AG10803 (cell line): Measurements from ENCODE around the gene ALPL.

Experiments used
- DNase-seq: peaks from one replicate; pipeline ENCODE4 v3.0.0; 2010; ENCODE audit warnings: low read depth
- H3K4me3 ChIP-seq: 2 replicates; pipeline ENCODE4 v1.5.1; 2011; ENCODE audit warnings: mild to moderate bottlenecking, low read length, control low read depth
- TF ChIP-seq, protein P1 (sequence below): conservative IDR thresholded peaks from 2 replicates; pipeline ENCODE4 v1.5.1; 2011; ENCODE audit warnings: mild to moderate bottlenecking, low read length, control low read depth, inconsistent platforms

The ALPL gene

DNA sequence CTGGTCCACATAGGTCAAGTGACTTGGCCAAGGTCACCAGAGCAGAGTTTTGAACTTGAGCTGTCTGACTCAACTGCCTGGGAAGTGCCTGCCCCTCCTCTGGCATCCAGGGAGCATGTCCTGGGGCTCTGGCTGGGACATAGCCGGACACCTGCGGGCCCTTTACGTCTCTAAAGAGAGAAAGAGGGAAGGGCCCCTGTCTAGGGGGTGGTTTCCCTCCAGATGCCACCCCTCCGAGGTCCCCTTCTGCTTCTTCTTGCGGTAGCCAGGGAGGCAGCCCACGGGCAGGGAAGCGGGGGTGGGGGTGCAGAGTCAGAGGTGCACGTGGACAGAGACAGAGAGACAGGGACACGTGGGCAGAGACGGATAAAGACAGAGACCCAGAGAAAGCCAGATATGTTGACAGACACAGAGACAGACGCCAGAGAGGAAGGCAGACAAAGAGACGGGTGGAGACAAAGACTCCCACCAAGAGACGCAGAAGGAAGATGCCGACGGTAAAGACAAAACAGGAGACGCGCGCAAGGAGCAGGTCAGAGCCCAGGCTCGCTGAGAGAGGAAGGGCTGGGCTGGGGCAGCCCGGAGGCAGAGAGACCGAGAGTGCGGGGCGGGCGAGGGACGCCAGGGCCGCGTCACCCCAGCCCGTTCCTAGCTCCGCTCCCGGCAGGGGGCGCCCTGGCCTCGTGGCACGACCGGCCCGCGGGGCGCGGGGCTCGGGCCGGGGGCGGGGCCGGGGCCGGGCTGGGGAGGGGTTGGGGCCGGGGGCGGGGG, 458 bp upstream of the ALPL start:
- TF ChIP-seq, protein P1, sequence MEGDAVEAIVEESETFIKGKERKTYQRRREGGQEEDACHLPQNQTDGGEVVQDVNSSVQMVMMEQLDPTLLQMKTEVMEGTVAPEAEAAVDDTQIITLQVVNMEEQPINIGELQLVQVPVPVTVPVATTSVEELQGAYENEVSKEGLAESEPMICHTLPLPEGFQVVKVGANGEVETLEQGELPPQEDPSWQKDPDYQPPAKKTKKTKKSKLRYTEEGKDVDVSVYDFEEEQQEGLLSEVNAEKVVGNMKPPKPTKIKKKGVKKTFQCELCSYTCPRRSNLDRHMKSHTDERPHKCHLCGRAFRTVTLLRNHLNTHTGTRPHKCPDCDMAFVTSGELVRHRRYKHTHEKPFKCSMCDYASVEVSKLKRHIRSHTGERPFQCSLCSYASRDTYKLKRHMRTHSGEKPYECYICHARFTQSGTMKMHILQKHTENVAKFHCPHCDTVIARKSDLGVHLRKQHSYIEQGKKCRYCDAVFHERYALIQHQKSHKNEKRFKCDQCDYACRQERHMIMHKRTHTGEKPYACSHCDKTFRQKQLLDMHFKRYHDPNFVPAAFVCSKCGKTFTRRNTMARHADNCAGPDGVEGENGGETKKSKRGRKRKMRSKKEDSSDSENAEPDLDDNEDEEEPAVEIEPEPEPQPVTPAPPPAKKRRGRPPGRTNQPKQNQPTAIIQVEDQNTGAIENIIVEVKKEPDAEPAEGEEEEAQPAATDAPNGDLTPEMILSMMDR, result peak; percentile 38
- DNase-seq, result peak; percentile 18
- 0 out of 2 replicates have a peak overlapping the region, but pooled peaks have one; percentile 17 for H3K4me3 ChIP-seq

DNA sequence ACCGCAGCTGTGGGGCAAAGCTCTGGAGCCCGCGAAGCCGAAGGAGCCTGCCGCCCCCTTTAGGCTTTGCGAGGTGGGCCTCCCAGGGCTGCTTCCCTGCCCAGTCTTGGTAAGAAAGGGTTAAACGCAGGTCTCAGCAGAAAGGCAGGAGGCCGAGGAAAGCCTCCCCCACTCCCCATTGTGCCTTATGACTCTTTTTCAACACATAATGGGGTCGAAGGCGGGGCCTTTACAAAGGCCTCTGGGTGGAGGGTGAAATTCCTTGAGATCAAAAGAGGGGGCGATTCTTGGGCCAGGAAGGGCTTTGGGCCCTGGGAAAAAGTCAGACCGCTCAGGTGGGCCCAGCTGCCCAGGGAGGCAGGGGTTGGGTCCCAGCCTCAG, 880 bp downstream of the ALPL start:
- no peak for DNase-seq
- TF ChIP-seq, protein P1, result no peak
- H3K4me3 ChIP-seq, result no peak overlapping the region

DNA sequence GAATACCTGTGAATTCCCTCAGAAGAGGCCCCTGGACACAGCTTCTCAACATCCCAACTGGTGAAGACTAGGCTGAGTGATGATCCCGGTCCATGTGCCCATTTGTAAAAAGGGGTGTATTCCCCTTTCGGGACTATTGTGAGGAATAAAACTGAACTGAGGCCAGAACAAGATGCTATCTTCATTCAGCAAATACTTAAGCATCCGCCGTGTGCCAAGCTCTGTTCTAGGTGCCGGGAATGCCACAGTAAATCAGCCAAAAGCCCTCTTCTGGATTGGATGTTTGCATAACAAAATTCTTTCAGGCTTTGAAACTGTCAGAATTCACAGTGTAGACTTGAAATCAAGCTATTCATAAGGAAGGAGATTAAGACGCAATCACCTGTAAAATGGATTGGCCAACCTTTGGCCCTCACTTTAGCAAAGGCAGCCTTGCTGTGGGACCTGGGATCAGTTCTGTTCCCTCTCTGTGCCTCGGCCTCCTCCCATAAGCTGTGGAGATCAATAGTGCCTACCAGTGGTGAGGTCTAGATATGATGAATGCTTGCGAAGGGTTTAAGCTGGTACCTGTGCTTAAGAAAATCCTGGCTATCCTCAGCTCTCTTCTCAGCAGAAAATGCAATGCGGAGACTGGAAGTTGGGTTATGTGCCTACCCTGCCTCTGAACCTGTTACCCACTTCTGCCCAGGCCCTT, 1.8 kb downstream of the ALPL start:
- TF ChIP-seq, protein P1, result no peak
- peak; percentile 7 for DNase-seq
- no peak overlapping the region for H3K4me3 ChIP-seq

DNA sequence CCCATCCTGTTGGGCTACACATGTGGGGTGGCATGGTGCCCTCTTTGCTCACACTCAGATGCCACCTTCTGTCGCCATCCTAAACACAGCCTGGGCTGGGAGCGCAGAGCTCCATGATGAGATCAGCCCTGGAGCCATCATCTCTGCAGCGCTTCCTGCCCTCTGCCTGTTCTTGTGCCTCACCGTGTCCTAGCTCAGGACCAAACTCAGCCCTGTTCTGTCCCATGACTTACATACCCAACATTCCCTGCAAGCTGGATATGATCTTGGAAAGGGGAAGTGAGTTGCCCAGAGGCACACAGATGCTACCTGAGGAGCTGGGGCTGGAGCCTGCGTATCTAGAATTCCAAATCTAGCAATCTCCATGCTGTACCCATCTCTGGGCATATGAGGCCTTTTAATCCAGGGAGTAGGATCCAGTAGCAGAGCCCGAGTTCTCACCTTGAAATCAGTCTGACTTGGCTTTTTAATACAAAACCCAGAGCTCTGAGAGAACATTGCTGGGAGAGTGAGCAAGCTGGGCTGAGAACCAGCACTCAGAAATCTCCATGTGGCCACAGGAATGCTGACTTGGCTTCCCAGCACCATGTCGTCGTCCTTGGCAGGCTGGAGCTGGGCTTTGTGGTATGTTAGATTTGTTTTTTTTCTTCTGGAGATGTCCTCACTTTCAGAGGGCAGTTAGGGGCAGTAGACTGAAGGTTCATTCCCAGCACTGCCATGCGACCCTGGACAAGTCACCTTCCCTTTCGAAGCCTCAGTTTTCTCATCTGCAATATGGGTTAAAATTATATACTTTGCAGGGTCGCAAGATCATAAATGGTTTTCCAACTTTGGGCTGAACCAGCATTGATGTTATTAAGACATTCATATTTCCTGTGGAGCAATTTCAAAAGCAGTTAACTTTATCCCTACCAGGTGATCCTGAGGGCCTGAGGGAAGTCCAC, 2.6 kb downstream of the ALPL start:
- TF ChIP-seq, protein P1, result no peak
- peak; percentile 97 for DNase-seq
- peak overlapping the region; percentile 8; the same call in 1 of the 2 replicates for H3K4me3 ChIP-seq

DNA sequence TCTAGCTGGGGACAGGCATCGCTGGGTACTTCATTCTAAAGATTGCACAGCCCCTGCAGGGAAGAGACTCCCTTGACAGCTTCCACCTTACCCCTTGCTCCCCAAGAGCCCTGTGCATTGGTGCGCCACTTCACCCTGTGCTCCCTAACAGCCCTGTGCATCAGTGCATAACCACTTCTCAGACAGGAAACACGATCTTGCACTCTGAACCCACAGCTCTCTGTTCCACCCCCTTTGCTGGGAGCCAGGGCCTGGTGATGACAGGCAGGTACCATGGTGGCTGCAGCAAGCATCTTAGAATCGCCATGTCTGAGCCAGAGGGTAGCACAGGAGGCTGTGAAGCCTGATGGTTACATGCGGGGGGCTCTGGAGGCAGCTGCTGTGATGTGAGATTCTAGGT, 5.0 kb downstream of the ALPL start:
- no peak for DNase-seq
- H3K4me3 ChIP-seq, result no peak overlapping the region
- TF ChIP-seq, protein P1, result no peak

DNA sequence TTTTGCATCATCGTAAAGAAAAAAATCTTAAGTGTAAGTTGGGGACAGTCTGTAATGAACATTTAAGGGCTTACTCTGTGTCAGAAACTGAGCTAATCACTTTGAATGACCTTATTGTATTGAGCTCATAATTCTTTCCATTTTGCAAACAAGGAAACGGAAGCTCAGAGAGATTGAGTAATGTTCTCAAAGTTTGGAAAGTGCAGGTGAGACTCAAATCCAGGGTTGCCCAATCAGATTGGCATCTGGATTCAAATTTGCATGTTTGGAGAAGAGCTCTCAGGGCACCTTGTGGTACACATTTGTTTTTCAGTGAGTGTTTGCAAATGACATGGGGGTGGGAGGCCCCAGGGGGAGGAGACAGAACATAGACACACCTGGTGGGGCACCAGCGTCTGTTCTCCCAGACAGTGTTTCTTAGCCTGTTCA, 8.0 kb downstream of the ALPL start:
- no peak for DNase-seq
- H3K4me3 ChIP-seq, result no peak overlapping the region
- TF ChIP-seq, protein P1, result no peak
